OCI-M2 (cell line): ENCODE data around the gene RNF121.

Experiments used
- DNase-seq: peaks from one replicate; lab custom pipeline; 2025; ENCODE audit not compliant: unreplicated experiment; lab: John Stamatoyannopoulos, UW

Gene RNF121

GRCh38 chr11:71934213-71934612 is 5.4 kb downstream of the RNF121 start:
- no peak for DNase-seq

DNA sequence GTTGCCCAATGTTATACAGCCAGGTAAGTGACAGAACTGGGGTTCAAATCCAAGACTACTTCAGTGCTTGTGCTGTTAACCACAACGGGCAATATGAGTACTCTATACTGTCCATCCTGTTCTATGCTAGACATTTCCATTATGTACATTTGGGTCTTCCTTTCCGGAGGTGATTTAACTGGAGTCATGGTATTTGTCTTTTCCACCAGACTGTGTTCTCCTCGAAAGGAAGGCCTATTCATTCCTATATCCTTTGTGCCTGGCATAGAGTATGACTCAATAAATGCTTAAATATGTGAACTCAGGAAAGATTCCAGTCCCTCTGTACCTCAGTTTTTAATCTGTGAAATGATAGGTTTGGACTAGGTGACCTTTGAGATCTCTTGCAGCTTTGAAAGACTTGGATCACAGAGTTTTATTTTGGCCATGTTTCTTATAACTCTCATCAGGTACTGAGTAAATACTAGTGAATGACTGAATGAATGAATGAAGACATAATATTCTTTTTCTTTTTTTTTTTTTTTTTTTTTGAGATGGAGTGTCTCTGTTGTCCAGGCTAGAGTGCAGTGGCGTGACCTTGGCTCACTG is 6.6 kb downstream of the RNF121 start:
- no peak for DNase-seq

DNA sequence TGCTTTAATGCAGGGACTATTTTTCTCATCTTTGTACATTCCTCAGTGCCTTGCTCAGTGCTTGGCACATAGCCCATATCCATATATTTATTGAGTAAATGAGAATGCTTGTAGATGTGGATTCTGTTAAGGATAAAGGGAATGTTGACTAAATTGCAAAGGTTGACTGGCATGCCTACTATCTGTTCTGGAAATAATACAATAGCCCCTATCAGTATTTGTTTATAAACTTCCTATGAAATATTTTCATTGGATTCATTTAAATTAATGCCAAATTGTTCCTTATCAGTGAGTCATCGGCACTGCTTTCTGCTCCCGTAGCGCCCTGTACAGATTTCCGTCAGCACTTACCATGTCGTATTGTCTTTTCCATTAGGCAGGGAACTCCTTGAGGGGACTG is 8.0 kb downstream of the RNF121 start:
- DNase-seq = no peak

- DNase-seq = no peak
Observed at GRCh38 chr11:71937826-71938225, 9.0 kb downstream of the RNF121 start.

GRCh38 chr11:71940561-71941219 is 11.8 kb downstream of the RNF121 start:
- DNase-seq = no peak

- no peak for DNase-seq
Observed at GRCh38 chr11:71946144-71946571, 17.3 kb downstream of the RNF121 start.

- DNase-seq = no peak
Observed at GRCh38 chr11:71947498-71947897, 18.7 kb downstream of the RNF121 start.

GRCh38 chr11:71948314-71949027 is 19.6 kb downstream of the RNF121 start:
- no peak for DNase-seq

GRCh38 chr11:71949034-71949433 is 20.2 kb downstream of the RNF121 start:
- DNase-seq = no peak

- no peak for DNase-seq
Observed at GRCh38 chr11:71951741-71952310, 23.0 kb downstream of the RNF121 start.

GRCh38 chr11:71955898-71956456 is 27.1 kb downstream of the RNF121 start:
- no peak for DNase-seq

DNA sequence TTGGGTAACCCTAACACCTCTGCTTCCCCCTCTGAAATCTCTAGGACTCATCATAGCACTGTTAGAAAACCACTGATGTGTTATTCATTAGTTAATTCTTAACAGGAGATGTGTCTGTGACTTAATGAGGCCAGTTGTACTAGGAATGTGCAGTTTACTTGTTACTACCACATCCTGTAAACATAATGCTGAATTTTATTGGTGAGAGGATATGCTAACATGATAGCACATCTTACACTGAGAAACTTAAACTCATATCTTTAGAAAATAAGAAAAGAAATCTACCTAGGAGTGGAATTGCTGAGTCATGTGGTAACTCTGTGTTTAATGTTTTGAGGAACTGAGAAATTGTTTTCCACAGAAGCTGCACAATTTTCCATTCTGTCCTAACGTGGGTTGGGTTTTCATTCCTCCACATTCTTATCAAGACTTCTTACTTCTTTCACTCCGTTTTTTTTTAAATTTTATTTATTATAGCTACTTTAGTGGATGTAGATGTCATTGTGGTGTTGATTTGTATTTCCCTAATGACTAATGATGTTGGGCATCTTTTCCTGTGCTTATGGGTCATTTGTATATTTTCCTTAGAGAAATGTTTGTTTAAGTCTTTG is 33.7 kb downstream of the RNF121 start:
- no peak for DNase-seq

GRCh38 chr11:71963468-71963867 is 34.6 kb downstream of the RNF121 start:
- no peak for DNase-seq

GRCh38 chr11:71964641-71965040 is 35.8 kb downstream of the RNF121 start:
- no peak for DNase-seq

DNA sequence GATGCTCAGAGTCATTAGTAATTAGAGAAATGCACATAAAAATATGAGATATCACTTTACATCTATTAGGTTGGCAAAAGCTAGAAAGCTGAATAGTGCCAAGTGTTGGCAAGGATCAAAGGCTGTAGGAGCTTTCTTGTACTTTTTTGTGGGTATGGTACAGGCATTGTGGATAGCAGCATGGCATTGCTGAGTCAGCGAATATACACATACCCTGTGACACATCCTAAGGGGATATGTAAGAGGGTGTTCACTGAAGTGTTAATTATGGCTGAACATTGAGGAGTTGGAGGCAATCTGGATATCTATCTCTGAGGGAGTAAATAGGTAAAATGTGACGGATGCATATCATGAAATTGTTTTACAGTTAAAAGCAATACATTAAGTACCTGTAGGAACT is 42.8 kb downstream of the RNF121 start:
- DNase-seq = no peak

GRCh38 chr11:71976551-71976950 is 47.7 kb downstream of the RNF121 start:
- no peak for DNase-seq

- DNase-seq = no peak
Observed at GRCh38 chr11:71977090-71977489, 48.2 kb downstream of the RNF121 start.

- no peak for DNase-seq
Observed at GRCh38 chr11:71977743-71978418, 49.0 kb downstream of the RNF121 start.

GRCh38 chr11:71979094-71979493 is 50.2 kb downstream of the RNF121 start:
- DNase-seq = no peak

DNA sequence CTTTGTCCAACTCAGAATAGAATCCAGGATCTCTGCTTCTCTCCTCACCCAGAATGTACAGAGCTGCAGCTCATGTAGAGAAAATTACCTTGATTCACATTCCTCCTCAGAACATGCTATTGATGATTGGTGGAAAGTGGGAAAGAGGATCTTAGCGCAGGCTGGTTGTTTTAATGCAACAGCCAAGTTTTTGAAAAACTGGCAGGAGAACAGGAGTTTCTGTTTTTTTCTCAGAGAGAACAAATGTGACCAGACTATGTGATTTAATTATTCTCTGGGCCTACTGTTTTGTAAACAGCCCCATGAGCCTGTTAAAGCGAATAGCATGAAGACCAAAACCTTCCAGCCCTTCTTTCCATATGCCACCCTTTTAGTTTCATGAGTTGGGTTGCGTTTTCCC is 50.8 kb downstream of the RNF121 start:
- no peak for DNase-seq

DNA sequence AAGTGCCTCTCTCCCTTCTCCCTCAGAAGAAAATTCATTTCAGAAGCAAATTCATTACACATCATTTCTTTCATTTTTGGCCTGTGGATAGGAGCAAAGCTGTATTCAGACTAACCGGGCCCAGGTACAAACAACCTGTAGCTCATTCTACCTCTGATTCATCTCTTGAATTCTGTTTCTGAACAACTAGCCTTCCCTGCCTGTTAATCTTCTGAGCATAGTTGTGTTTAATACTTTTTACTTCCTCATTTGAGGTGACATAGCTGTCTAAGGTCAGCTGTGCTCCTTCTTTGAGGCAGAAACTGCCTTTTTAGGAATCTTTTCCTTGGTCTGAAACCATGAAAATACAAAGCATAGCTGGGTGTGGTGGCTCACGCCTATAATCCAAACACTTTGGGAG is 57.3 kb downstream of the RNF121 start:
- no peak for DNase-seq
